Right forelimb (tissue), 1 donor: ENCODE results near the gene JMJD1C.
"Not testable (repeated sequence)": the region's sequence is repeated elsewhere in the genome, so short reads cannot be mapped to it uniquely, and the experiment has no call there.

ENCODE experiments used
- DNase-seq: peaks from one replicate; pipeline ENCODE4 v3.0.0-alpha.2; 2018

JMJD1C gene

DNA sequence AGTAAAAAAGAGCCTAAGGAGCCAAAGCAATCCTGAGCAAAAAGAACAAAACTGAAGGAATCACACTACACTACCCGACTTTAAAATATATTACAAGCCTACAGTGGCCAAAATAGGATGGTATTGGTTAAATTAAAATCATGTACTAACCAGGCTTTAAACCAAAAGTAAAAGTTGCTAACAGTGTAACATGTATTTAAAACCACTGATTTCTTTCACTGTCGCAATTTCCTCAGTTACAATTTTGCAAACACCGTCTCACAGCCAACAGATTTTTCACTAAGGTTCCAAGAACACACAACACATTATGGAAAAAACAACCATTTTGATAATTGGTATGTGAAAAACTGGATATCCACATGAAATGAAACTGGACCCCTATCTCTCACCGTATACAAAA lies 74.0 kb downstream of the JMJD1C start:
- DNase-seq, result no peak

DNA sequence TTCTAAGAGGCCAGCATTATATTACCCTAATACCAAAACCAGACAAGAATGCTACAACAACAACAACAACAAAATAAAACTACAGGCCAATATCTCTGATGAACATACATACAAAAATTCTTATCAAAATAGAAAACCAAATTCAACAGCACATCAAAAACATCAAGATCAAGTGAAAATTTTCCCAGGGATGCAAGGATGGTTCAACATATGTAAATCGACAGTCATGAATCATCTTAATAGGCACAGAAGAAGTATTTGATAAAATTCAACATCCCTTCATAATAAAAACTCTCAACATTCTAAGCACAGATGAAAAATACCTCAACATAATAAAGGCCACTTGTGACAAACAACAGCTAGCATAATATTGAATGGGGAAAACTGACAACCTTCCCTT lies 75.3 kb downstream of the JMJD1C start:
- no peak for DNase-seq

DNA sequence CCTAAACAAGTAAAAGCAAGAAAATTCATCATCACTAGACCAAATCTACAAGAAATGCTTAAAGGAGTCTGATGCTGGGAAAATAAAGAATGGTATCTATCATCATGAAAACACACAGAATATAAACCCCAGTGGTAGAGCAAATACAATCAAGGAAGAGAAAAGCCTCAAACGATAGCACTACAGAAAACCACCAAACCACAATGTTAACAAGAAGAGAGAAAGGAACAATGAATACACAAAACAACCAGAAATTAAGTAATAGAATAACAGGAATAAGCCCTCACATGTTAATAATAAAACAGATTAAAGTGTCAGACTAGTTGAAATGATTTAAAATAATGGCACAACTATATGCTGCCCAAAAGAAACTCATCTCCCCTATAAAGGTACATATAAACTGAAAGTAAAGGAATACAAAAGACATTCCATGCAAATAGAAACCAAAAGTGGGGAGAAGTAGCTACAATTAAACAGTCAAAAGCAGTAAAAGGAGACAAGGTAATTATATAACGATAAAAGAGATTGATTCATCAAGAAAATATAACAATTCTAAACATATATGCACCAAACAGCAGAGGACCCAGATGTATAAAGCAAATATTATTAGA lies 77.3 kb downstream of the JMJD1C start:
- no peak for DNase-seq

DNA sequence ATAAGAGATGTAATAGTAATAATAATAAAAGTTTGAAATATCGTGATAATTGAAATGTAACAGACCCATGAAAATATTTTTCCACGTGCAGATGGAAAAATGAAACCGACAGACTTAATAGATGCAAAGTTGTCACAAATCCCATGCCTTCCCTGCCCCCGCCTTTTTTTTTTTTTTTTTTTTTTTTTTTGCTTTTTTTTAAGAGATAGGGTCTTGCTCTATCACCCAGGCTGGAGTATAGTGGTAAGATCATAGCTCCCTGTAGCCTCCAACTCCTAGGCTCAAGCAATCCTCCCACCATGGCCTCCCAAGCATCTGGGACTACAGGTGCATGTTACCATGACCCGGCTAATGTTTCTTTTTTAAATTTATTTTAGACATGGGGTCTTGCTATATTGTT lies 80.5 kb downstream of the JMJD1C start:
- no peak for DNase-seq

DNA sequence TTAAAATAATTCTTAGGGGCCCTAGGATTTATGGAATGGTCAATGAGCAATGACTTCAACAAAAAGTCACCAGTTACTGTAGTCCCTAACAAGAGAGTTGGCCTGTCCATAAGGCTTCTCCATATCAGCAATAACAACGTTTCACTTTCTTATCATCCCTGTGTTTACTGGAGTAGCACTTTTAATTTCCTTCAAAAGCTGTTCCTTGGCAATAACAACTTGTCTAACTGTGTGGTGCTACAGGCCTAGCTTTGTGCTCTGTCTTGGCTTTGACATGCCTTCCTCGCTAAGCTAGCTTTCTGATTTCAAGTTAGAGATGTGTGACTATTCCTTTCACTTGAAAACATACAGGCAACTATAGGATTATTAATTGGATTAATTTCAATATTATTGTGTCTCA lies 81.1 kb downstream of the JMJD1C start:
- no peak for DNase-seq

DNA sequence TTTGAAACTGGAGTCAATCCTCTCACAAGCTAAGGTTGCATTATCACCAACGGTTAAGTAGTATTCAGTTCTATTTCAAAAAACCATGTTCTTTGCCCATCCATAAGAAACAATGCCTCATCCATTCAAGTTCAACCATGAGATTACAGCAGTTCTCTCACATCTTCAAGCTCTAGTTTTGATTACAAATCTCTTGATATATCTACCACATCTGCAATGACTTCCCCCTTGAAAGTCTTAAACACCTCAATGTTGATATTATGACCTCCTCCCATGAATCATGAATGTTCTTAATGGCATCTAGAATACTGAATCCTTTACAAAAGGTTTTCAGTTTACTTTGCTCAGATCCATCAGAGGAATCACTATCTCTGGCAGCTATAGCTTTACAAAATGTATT lies 81.8 kb downstream of the JMJD1C start:
- no peak for DNase-seq

DNA sequence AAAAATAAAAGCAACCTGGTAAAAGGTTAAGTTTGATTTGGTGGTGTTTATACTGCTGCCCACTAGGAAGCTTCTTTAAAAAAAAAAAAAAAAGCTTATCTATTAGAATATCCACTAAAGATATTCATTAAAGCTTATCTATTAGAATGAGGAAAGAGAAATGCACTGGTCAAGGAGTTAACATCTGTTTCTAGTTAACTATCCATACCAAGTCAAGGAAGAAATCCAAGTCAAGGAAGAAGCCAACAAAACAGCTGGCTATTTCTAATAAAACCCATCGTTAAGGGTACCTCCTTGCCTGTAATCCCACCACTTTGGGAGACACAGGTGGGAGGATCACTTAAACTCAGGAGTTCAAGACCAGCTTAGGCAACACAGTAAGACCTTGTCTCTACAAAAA lies 82.6 kb downstream of the JMJD1C start:
- no peak for DNase-seq

DNA sequence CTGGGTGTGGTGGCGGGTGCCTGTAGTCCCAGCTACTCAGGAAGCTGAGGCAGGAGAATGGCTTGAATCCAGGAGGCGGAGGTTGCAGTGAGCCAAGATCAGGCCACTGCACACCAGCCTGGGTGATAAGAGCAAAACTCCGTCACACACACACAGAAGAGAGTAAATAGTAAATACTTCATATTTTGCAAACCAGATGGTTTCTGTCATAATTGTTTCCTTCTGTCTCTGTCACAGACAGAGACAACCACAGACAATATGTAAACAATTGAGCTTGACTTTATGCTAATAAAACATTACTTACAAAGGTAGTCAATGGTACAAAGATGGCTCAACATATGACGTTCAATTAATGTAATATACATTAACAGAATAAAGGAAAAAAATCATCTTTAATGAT lies 83.7 kb downstream of the JMJD1C start:
- DNase-seq, result no peak

DNA sequence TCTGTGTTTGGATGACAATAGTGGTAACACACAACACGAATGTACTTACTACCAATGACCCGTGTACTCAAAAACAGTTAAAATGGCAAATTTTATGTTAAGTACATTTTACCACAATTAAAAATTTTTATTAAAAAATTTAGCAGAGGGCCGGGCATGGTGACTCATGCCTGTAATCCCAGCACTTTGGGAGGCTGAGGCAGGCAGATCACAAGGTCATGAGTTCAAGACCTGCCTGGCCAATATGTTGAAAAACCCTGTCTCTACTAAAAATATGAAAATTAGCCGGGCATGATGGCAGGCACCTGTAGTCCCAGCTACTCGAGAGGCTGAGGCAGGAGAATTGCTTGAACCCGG lies 88.5 kb downstream of the JMJD1C start:
- not testable (repeated sequence) for DNase-seq

DNA sequence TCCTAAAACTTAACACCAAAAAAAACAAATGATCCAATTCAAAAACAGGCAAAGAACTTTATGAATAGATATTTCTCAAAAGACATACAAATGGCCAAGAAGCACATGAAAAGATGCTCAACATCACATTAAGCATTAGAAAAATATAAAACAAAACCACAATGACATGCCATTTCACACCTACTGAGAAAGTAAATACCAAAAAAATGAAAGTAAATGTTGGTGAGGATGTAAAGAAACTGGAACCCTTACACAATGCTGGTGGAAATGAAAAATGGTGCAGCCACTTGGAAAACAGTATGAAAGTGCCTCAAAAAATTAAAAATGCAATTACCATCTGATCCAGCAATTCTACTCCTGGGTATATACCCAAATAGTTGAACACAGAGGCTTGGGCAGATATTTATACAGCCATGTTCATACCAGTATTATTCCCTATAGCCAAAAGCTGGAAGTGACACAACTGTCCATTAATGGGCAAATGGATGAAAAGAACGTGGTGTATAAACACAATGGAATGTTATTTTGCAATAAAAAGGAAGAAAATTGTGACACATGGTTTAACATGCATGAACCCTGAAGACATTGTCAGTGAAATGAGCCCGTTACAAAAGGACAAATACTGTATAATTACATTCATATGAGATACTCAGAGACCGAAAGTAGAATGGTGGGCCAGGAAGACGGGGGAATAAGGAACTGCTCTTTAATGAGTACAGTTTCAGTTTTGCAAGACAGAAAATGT lies 89.0 kb downstream of the JMJD1C start:
- no peak for DNase-seq

DNA sequence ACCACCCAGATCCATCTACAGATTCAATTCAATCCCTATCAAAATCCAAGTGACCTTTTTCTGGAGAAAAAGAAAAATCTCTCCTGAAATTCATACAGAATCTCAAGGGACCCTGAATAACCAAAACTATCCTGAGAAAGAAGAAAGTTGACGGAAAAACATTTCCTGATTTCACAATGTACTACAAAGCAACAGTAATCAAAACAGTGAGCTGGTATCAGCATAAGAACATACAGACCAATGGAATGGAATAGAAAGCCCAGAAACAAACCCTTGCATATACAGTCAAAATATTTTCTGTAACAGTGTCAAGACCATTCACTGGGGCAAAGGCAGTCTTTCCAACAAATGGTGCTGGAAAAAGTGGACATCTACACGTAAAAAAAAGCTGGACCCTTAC lies 89.9 kb downstream of the JMJD1C start:
- DNase-seq, result no peak

DNA sequence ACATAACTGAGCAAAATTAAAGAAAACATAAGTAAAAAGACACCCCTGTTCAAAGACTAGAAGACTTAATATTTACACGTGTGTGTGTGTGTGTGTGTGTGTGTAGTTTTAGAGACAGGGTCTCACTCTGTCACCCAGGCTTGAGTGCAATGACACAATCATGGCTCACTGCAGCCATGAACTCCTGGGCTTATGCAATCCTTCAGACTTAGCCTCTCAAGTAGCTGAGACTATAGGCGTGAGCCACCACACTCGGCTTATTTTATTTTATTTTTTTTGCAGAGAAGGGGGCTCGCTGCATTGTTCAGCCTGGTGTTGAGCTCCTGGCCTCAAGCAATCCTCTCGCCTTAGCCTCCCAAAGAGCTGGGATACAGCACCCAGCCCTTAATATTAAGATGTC lies 90.3 kb downstream of the JMJD1C start:
- no peak for DNase-seq

DNA sequence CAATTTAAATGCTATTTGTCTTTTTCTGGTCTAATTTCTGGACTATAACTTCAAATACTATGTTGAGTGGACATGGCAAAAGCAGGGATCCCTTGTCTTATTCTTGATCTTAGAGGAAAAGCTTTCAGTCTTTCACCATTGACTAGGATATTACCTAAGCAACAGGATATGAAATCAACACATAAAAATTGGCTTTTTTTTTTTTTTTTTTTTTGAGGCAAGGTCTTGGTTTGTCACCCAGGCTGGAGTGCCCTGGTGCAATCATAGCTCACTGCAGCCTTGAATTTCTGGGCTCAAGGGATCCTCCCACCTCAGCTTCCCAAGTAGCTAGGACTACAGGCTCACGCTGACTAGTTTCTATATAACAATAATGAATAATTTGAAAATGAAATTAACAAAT lies 90.8 kb downstream of the JMJD1C start:
- DNase-seq, result no peak

DNA sequence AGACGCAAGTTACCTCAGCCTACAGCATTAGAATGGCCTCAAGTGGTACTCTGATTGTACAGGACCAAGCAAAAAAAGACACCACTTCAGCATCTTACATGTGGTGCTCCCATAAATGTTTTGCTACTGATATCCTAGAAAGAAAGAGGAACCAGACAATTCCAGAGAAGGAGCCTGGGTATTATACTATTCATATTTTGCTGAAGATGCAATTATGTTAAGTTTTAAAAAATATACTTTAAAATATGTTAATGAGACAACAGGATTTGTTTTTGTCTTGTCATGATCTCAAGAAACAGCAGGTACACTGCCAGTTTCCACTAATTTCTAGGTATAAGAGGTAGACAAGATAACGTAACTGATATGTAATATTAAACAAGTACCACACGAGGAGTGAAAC lies 92.6 kb downstream of the JMJD1C start:
- DNase-seq, result no peak

DNA sequence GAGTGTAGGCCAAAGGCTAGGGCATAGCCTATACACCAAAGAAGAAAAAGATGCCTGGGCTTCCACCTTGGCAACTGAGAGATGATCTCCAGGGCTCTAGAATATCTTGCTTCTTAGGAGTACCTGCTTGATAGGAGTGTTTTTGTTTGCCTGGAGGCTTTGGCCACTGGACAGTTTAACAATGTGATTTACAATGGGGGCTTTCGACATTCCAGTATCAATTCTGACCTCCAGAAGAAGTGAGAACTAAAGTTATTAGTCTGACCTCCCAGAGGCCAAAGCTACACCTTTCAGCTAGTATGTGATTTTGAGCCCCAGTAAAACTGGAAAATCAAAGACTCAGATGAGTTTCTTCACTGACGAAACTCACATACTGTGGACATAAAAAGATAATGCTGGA lies 96.1 kb downstream of the JMJD1C start:
- no peak for DNase-seq

DNA sequence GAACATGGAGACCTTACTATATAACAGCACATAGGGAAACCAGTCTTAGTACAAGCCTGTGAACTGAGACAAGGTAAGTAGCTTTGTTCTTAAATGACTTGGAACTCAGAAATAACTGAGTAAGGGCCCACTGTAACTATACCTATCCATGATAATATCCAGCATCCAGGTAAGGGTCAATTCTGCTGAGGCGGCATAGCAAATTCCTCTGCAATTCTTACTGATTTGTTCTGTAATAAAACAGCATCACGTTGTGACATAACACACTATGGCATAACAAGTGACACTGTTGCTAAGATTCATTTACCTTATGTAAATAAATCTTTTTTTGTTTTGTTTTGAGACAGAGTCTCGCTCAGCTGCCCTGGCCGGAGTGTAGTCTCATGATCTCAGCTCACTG lies 97.4 kb downstream of the JMJD1C start:
- no peak for DNase-seq

DNA sequence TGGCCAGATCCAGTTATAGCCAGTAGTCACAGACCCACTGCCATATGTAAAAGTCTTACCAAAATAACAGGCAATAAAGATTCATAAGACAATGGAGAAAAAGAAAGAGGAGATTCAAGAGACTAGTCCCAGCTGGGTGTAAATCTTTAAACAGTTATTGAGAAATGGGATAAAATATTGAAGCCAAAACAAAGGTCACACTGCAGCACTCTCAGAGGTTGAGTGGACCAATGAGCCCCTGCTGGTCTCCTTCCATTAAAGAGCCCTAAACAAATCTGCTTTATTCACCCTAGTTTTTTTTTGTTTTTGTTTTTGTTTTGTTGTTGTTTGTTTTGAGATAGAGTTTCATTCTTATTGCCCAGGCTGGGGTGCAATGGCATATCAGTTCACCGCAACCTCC lies 98.8 kb downstream of the JMJD1C start:
- DNase-seq, result no peak

DNA sequence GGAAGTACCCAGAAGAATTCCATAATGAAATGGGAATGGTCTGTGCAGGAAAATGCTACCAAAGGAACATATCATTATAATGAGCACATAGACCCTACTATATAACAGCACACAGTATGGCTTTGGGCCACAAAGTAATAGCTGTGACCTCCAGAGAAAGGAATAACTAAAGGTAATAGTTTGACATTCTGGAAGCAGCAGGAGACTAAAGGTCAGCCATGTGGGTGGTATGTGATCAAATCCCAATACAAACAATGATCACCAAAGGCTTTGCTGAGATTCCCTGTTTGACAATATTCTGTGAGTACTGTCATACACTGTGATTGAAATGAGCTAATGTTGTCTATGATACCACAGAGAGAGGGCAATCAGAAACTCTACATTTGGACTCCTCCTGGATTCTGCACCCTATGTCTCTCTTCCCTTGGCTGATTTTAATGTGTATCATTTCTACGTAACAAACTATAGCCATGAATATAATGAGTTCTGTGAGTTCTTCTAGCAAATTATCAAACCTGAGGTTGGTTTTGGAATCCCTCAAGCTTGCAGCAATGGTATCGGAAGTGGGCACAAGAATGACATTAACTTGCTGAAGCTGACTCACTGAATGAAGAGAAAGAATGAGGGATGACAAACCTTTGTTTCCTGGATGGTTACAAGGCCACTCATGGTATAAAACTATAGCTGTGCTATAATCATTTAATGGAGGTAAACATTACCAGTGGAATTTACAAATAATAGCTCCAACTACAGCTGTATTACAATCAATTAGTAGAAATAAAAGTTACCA lies 99.6 kb downstream of the JMJD1C start:
- DNase-seq, result no peak

DNA sequence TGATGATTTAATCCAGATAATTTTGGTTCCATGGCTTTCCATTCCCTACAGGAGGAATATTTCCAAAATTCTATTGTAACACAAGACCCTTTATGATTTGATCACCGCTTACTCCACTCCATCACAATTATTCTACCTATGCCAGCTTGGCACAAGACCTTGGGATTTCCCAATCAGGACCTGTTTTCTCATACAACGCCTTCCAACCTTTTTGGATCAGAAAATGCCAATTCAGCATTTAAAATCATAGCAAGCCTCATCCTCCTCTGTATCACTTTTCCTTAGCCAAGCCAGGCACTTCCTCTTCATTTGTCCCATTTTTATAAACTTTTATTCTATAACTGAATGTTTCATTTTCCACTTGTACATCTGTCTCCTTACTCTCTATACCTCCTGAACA lies 100.9 kb downstream of the JMJD1C start:
- DNase-seq, result no peak

DNA sequence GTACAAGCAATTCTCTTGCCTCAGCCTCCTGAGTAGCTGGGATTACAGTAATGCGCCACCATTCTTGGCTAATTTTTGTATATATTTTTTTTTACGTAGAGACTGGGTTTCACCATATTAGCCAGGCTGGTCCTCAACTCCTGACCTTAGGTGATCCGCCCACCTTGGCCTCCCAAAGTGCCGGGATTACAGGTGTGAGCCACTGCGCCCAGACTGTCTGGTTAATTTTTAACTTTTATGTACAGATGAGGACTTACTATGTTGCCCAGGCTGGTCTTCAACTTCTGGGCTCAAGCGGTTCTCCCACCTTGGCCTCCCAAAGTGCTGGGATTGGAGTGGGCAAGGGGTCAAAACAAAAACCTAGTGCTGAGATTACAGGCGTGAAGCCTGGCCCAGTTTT lies 101.8 kb downstream of the JMJD1C start:
- no peak for DNase-seq

DNA sequence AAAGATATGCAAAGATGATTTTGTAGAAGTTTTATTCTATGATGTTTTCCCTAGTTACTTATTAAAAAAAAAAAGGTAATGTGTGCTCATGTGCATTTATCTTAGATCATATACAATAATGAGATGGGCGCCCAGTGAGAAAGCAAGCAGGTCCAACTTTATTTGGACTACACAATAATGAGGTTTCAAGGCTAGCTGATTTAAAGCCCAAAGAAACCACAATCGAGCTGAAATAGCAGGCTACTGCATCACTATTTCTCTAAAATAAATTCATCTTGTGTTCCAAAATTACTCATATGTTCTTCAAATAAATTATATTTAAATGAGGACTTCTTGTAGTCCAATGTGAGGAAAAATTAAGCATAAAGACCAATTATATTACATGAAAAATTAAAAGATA lies 110.1 kb downstream of the JMJD1C start:
- DNase-seq, result no peak

DNA sequence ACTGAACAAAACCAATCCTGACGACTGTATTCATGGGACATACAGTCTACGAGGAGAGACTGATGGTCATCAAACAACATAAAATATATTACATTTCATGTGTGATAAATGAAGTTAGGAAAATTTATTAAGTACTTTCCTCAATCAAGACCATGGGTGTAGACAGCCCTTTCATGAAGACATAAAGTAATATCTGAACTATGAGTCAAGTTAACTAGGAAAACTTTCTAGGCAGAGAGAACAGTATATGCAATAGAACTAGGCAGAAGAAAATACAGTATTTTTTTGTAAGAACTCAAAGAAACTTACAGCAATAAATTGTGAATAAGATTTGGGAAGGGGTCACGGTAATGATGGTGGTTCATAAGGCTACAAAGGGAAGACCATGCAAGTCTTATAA lies 112.8 kb downstream of the JMJD1C start:
- no peak for DNase-seq

DNA sequence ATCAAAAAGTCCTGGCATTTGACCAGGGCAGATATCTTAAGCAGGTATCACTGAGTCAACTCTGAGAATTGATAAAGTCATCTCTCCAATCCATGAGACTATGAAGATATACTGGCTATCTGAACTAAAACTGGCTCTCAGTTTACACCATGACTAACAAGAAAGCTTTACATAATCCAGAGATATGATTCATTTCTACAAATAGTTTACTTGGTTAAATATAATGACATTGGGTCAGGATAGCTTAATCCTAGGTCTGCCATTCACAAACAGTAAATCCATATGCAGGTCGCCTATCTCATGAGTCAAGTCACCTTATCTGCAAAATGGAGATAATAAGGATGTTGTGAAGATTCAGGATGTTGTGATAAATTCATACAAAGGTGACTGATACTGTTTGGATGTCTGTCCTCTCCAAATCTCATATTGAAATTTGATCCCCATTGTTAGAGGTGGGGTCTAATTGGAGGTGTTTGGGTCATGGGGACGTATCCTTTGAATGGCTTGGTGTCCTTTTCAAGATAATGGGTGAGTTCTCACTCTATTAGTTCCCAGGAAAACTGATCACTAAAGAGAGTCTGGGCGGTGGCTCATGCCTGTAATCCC lies 117.4 kb downstream of the JMJD1C start:
- no peak for DNase-seq

DNA sequence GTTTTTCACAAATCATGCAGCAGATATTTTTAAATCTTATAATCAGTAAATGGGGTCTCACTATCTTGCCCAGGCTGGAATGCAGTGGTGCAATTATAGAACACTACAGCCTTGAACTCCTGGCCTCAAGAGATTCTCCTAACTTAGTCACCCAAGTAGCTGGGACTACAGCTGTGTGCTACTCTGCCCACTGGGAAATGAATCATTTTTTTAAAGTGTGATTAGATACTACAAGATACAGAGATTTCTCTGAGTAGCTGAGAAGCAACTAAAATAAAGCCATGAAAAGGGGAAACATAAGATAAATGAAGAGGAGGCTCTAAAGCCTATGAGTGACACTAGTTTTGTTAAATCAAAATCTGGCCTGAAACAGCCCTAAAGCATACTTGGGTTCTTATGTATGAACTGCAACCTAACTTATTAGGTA lies 119.7 kb downstream of the JMJD1C start:
- DNase-seq, result no peak
